Lower lobe of right lung (tissue), 2 donors: ENCODE data around the gene RBFOX1. TPM values are rescaled to one million over a fixed set of nuclear protein-coding genes. Genes with fewer than 3 reads are reported as not detected.

ENCODE experiments used
- ATAC-seq, 2 donors: fragments of 200-7000 bp; cut with Tn5 transposase; one replicate each; pipeline ENCODE4 v1.9.1; 2020 to 2022; ENCODE audit warnings: mild to moderate bottlenecking in 2 of 2, moderate library complexity in 2 of 2
- DNase-seq: peaks from one replicate; pipeline ENCODE4 v3.0.0-alpha.2; 2020
- H3K27ac ChIP-seq: fragments of 200-600 bp; one replicate; pipeline ENCODE4 v1.8.0; 2022
- H3K27me3 ChIP-seq: fragments of 200-600 bp; one replicate; pipeline ENCODE4 v1.8.0; 2022; ENCODE audit warnings: low read depth
- H3K36me3 ChIP-seq: fragments of 200-600 bp; one replicate; pipeline ENCODE4 v1.8.0; 2022; ENCODE audit warnings: mild to moderate bottlenecking
- H3K4me1 ChIP-seq: fragments of 200-600 bp; one replicate; pipeline ENCODE4 v1.8.0; 2022
- H3K4me3 ChIP-seq: fragments of 200-600 bp; one replicate; pipeline ENCODE4 v1.8.0; 2022; ENCODE audit warnings: mild to moderate bottlenecking
- H3K9me3 ChIP-seq: fragments of 200-600 bp; one replicate; pipeline ENCODE4 v1.8.0; 2022
- CTCF ChIP-seq: fragments of 200-600 bp; IDR thresholded peaks from one replicate; pipeline ENCODE4 v1.8.0; 2022; ENCODE audit warnings: antibody characterized with exemption, mild to moderate bottlenecking
- intact Hi-C: fragments of 100-400 bp; cut with DNase I; formaldehyde crosslinking; loops from one replicate; pipeline ENCODE4 v1.11.0; 2022
- total RNA-seq: library from RNA; stranded (reverse); fragmentation: NEBNext Ultra II Directional; extraction: Animal tissue kit (Norgen Biotek cat#: 25700); gene quantifications from one replicate; pipeline ENCODE4 v1.2.1, GENCODE V29; 2021
- donor health status: DM: no; HTN: yes; CAD: no; lungs with severe emphysema.

Gene RBFOX1
- total RNA-seq, 1 donor from 2014 or later = not detected

GRCh38 chr16:7755347-7755882 is 422.8 kb downstream of the RBFOX1 start:
- Histone ChIP-seq H3K9me3 (no peaks in the 10 kb centered on the region), H3K27ac (no peak overlapping the region), H3K36me3 (no peaks in the 10 kb centered on the region), H3K4me1 (no peaks in the 10 kb centered on the region), H3K27me3 (no peaks in the 10 kb centered on the region), H3K4me3 (no peak overlapping the region)
- TF ChIP-seq CTCF = no peak
- intact Hi-C loops = no loop called here
- no peak for DNase-seq
- ATAC-seq = no peak
